Colonic mucosa (tissue), 4 donors: ENCODE results near the gene TNK1. TPM values are rescaled to one million over a fixed set of nuclear protein-coding genes. Genes with fewer than 3 reads are reported as not detected.

Experiments used
- DNase-seq: peaks from one replicate; pipeline ENCODE4 v3.0.0-alpha.2; 2020
- H3K27ac ChIP-seq: fragments of 200-600 bp; one replicate; pipeline ENCODE4 v1.8.0; 2021
- H3K27me3 ChIP-seq: fragments of 200-600 bp; one replicate; pipeline ENCODE4 v1.8.0; 2021
- H3K36me3 ChIP-seq: fragments of 200-600 bp; one replicate; pipeline ENCODE4 v1.8.0; 2021
- H3K4me1 ChIP-seq: fragments of 200-600 bp; one replicate; pipeline ENCODE4 v1.8.0; 2021; ENCODE audit warnings: mild to moderate bottlenecking
- H3K4me3 ChIP-seq: fragments of 200-600 bp; one replicate; pipeline ENCODE4 v1.8.0; 2021
- H3K9ac ChIP-seq, 2 donors: one replicate each; pipeline ENCODE4 v1.7.0; 2013; ENCODE audit warnings: control low read depth in 2 of 2, low read depth in 2 of 2, low read length in 2 of 2
- H3K9me3 ChIP-seq: fragments of 200-600 bp; one replicate; pipeline ENCODE4 v1.8.0; 2021
- CTCF ChIP-seq: fragments of 200-600 bp; IDR thresholded peaks from one replicate; pipeline ENCODE4 v1.8.0; 2022; ENCODE audit warnings: antibody characterized with exemption, mild to moderate bottlenecking
- intact Hi-C: fragments of 100-400 bp; cut with DNase I; formaldehyde crosslinking; loops from one replicate; pipeline ENCODE4 v1.14.1; 2022
- total RNA-seq, 2 donors: library from RNA; stranded (reverse); fragmentation: NEBNext Ultra II Directional in 1 of 2; extraction: Animal tissue kit (Norgen Biotek cat#: 25700) in 1 of 2; gene quantifications; one replicate each; pipeline ENCODE4 v1.2.1, GENCODE V29; 2021
- donor health status: healthy.
- donor health status: DM: no; HTN: no; CAD: no.
- donor health status: DM: no; HTN: no; CAD: no.

The TNK1 gene
- total RNA-seq, 2 donors from 2014 or later: 18.0 to 22.6 TPM

GRCh38 chr17:7383371-7383741 is 2.5 kb downstream of the TNK1 start:
- no peak for TF ChIP-seq CTCF
- no peaks in the 10 kb centered on the region for H3K9me3 ChIP-seq
- no peaks in the 10 kb centered on the region for H3K4me1 ChIP-seq
- H3K27ac ChIP-seq: no peak overlapping the region
- peak overlapping the region in 1 of 2 donors; percentile 49 for H3K9ac ChIP-seq
- no peak for DNase-seq
- H3K4me3 ChIP-seq: peak overlapping the region; percentile 31
- intact Hi-C loops: no loop called here
- H3K36me3 ChIP-seq: no peaks in the 10 kb centered on the region
- H3K27me3 ChIP-seq: no peaks in the 10 kb centered on the region

GRCh38 chr17:7383742-7384488 is 3.0 kb downstream of the TNK1 start:
- no peak overlapping the region for H3K27ac ChIP-seq
- DNase-seq: no peak
- no peaks in the 10 kb centered on the region for H3K4me1 ChIP-seq
- no peaks in the 10 kb centered on the region for H3K27me3 ChIP-seq
- H3K9ac ChIP-seq: peak overlapping the region in 1 of 2 donors; percentile 49
- H3K36me3 ChIP-seq: peaks cover 1% of the 10 kb centered on the region
- H3K9me3 ChIP-seq: no peaks in the 10 kb centered on the region
- intact Hi-C loops: no loop called here
- H3K4me3 ChIP-seq: peak overlapping the region; percentile 31
- no peak for TF ChIP-seq CTCF

- TF ChIP-seq CTCF: no peak
- Histone ChIP-seq H3K27me3 (no peaks in the 10 kb centered on the region), H3K9ac (peak overlapping the region in 1 of 2 donors; percentile 35), H3K36me3 (peaks cover 7% of the 10 kb centered on the region), H3K9me3 (no peaks in the 10 kb centered on the region), H3K4me3 (peak overlapping the region; percentile 31), H3K4me1 (no peaks in the 10 kb centered on the region), H3K27ac (no peak overlapping the region)
- DNase-seq: no peak
- intact Hi-C loops: no loop called here
Observed at GRCh38 chr17:7384489-7385081, 3.7 kb downstream of the TNK1 start.

- Histone ChIP-seq H3K36me3 (peaks cover 7% of the 10 kb centered on the region), H3K27me3 (no peaks in the 10 kb centered on the region), H3K9me3 (no peaks in the 10 kb centered on the region), H3K4me3 (no peak overlapping the region), H3K9ac (no peak overlapping the region), H3K27ac (no peak overlapping the region), H3K4me1 (no peaks in the 10 kb centered on the region)
- intact Hi-C loops: no loop called here
- TF ChIP-seq CTCF: no peak
- no peak for DNase-seq
Observed at GRCh38 chr17:7388856-7389255, 8.0 kb downstream of the TNK1 start.

GRCh38 chr17:7389924-7390910 is 9.3 kb downstream of the TNK1 start:
- Histone ChIP-seq H3K4me1 (no peaks in the 10 kb centered on the region), H3K27ac (no peak overlapping the region), H3K9me3 (no peaks in the 10 kb centered on the region), H3K9ac (no peak overlapping the region), H3K4me3 (no peak overlapping the region), H3K27me3 (no peaks in the 10 kb centered on the region), H3K36me3 (peaks cover 7% of the 10 kb centered on the region)
- TF ChIP-seq CTCF: no peak
- DNase-seq: no peak
- intact Hi-C loops: no loop called here
